ENCODE measurements around the gene PRSS2. TPM values are rescaled to one million over a fixed set of nuclear protein-coding genes. Genes with fewer than 3 reads are reported as not detected.

PRSS2 gene
- total RNA-seq, 1 experiment from 2014 or later, result 0.40 TPM

- Histone ChIP-seq H4K20me1 (ENCODE audit: low read length) (no peaks in the 10 kb centered on the region), H3K79me2 (ENCODE audit: low read length) (peaks cover 10% of the 10 kb centered on the region; the same call in 1 of the 2 replicates), H3K9me2 (replicated peaks; ENCODE audit: low read length) (no peaks in the 10 kb centered on the region), H3K4me2 (ENCODE audit: low read length) (peak overlapping the region; percentile 74), H3K9me3 (ENCODE audit: low read length) (no peaks in the 10 kb centered on the region), H3K27ac (ENCODE audit: low read length) (peak overlapping the region; percentile 98), H3K36me3 (ENCODE audit: low read depth, low read length) (0 out of 2 replicates have a peak, but pooled peaks cover 4% of the 10 kb centered on the region), H2AFZ (ENCODE audit: low read length) (no peak overlapping the region), H3K9ac (ENCODE audit: low read length) (peak overlapping the region; percentile 98), H3K4me1 (ENCODE audit: insufficient read depth, low read length) (peaks cover 65% of the 10 kb centered on the region), H3K4me3 (ENCODE audit: low read length) (peak overlapping the region; percentile 36; the same call in 1 of the 2 replicates), H3F3A (ENCODE audit: low read length, unreplicated experiment) (peaks cover 24% of the 10 kb centered on the region), H3K27me3 (ENCODE audit: low read length) (no peaks in the 10 kb centered on the region)
- BruUV-seq (replicated peaks), result no TSS peak
- CTCF ChIA-PET, result interaction anchor here (0.6 to 8.1 kb wide), 5 partner anchors 9 to 43 kb away, joined by 3 to 90 read pairs (median 5); no protein-coding TSS in a partner anchor
- intact Hi-C loops (cut with micrococcal nuclease), result no loop called here
- DNase-seq (peak; percentile 94), ATAC-seq (peak; percentile 47)
- POLR2A ChIA-PET (ENCODE audit: unreplicated experiment), result no interaction called here
- TF ChIP-seq EZH2 (IDR thresholded peaks at IDR 0.05; ENCODE audit: low read length, unreplicated experiment), result no peak
- TF ChIP-seq EZH2phosphoT487 (IDR thresholded peaks at IDR 0.05; ENCODE audit: borderline replicate concordance, low read length), result no peak
- no peak for TF ChIP-seq CTCF (conservative IDR thresholded peaks at IDR 0.05; ENCODE audit: low read depth, low read length)
Observed at GRCh38 chr7:142808802-142809583, 38.2 kb downstream of the PRSS2 start.

GRCh38 chr7:142809671-142810070 lies 38.9 kb downstream of the PRSS2 start:
- intact Hi-C loops (cut with micrococcal nuclease), result loop anchor here (5.0 kb wide), 2 partner anchors 58 to 207 kb away; no protein-coding TSS in a partner anchor

More at GRCh38 chr7:142809671-142810070, 38.9 kb downstream of the PRSS2 start:
- H3K4me2 ChIP-seq (ENCODE audit: low read length), result peak overlapping the region; percentile 72
- TSS peak; percentile 28 for BruUV-seq (replicated peaks)
- TF ChIP-seq EZH2 (IDR thresholded peaks at IDR 0.05; ENCODE audit: low read length, unreplicated experiment) (no peak), CTCF (conservative IDR thresholded peaks at IDR 0.05; ENCODE audit: low read depth, low read length) (no peak)
- no peak overlapping the region for H2AFZ ChIP-seq (ENCODE audit: low read length)
- peak overlapping the region; percentile 98 for H3K9ac ChIP-seq (ENCODE audit: low read length)
- ATAC-seq (no peak), DNase-seq (peak; percentile 3)
- H3K27me3 ChIP-seq (ENCODE audit: low read length), result no peaks in the 10 kb centered on the region
- ChIA-PET POLR2A (ENCODE audit: unreplicated experiment) (no interaction called here), CTCF (interaction anchor here (8.1 kb wide), 1 partner anchor 26 kb away, joined by 90 read pairs; no protein-coding TSS in a partner anchor)
- no peaks in the 10 kb centered on the region for H3K9me3 ChIP-seq (ENCODE audit: low read length)
- H4K20me1 ChIP-seq (ENCODE audit: low read length), result no peaks in the 10 kb centered on the region
- H3K4me1 ChIP-seq (ENCODE audit: insufficient read depth, low read length), result peaks cover 72% of the 10 kb centered on the region
- no peaks in the 10 kb centered on the region for H3K9me2 ChIP-seq (replicated peaks; ENCODE audit: low read length)
- peaks cover 10% of the 10 kb centered on the region; the same call in 1 of the 2 replicates for H3K79me2 ChIP-seq (ENCODE audit: low read length)
- peak overlapping the region; percentile 34; the same call in 1 of the 2 replicates for H3K4me3 ChIP-seq (ENCODE audit: low read length)
- peak overlapping the region; percentile 98 for H3K27ac ChIP-seq (ENCODE audit: low read length)
- H3F3A ChIP-seq (ENCODE audit: low read length, unreplicated experiment), result peaks cover 24% of the 10 kb centered on the region
- H3K36me3 ChIP-seq (ENCODE audit: low read depth, low read length), result 0 out of 2 replicates have a peak, but pooled peaks cover 4% of the 10 kb centered on the region
